Tibial nerve (tissue), 4 donors: ENCODE results near the gene DPF1.

Source experiments
- CTCF ChIP-seq, 5 experiments: fragments of 200-600 bp in 3 of 5; fragments of 450-650 bp in 2 of 5; sonication (generic) in 3 of 5; IDR thresholded peaks; one replicate each; pipeline ENCODE4 v1.5.1; 2016 to 2019; ENCODE audit warnings: antibody characterized with exemption in 5 of 5, mild to moderate bottlenecking in 3 of 5, moderate library complexity in 2 of 5
- EP300 ChIP-seq, 2 donors: sonication (generic); formaldehyde crosslinking; IDR thresholded peaks; one replicate each; pipeline ENCODE4 v1.6.1; 2017; ENCODE audit warnings: antibody characterized with exemption in 2 of 2, mild to moderate bottlenecking in 1 of 2
- POLR2A ChIP-seq, 2 donors: fragments of 450-650 bp; IDR thresholded peaks; one replicate each; pipeline ENCODE4 v1.6.1; 2017; ENCODE audit warnings: antibody characterized with exemption in 2 of 2, mild to moderate bottlenecking in 2 of 2, moderate library complexity in 2 of 2

- TF ChIP-seq CTCF (IDR thresholded peaks at IDR 0.05), result no peak
- no peak for TF ChIP-seq POLR2A (IDR thresholded peaks at IDR 0.05)
- no peak for TF ChIP-seq EP300 (IDR thresholded peaks at IDR 0.05)
Observed at GRCh38 chr19:38170334-38170733, 53.7 kb downstream of the DPF1 start.
